Neural progenitor cell (in vitro differentiated cells): Measurements from ENCODE around the gene ARHGEF38. TPM values are rescaled to one million over a fixed set of nuclear protein-coding genes. Genes with fewer than 3 reads are reported as not detected.

ENCODE experiments used
- DNase-seq: peaks from one replicate; pipeline ENCODE4 v3.0.0-alpha.2; 2016; ENCODE audit warnings: low spot score
- H2AFZ ChIP-seq: fragments of 200-600 bp; sonication (generic); replicated peaks from 2 replicates; pipeline ENCODE4 v1.6.1; 2016; ENCODE audit warnings: antibody characterized with exemption
- H3F3A ChIP-seq: fragments of 200-600 bp; sonication (generic); 2 replicates; pipeline ENCODE4 v1.6.1; 2016; ENCODE audit warnings: antibody characterized with exemption, low read depth
- H3K27ac ChIP-seq: fragments of 200-600 bp; sonication (generic); 2 replicates; pipeline ENCODE4 v1.5.1; 2016; ENCODE audit warnings: mild to moderate bottlenecking
- H3K27me3 ChIP-seq: fragments of 200-600 bp; sonication (generic); 2 replicates; pipeline ENCODE4 v1.6.1; 2016; ENCODE audit warnings: mild to moderate bottlenecking, moderate library complexity
- H3K36me3 ChIP-seq: fragments of 200-600 bp; sonication (generic); 2 replicates; pipeline ENCODE4 v1.5.1; 2016
- H3K4me1 ChIP-seq: fragments of 200-600 bp; sonication (generic); 2 replicates; pipeline ENCODE4 v1.6.1; 2016; ENCODE audit warnings: mixed run types
- H3K4me2 ChIP-seq: fragments of 200-600 bp; sonication (generic); 2 replicates; pipeline ENCODE4 v1.6.1; 2016
- H3K4me3 ChIP-seq: fragments of 200-600 bp; sonication (generic); 2 replicates; pipeline ENCODE4 v1.5.1; 2016
- H3K79me2 ChIP-seq: fragments of 200-600 bp; sonication (generic); 2 replicates; pipeline ENCODE4 v1.6.1; 2016; ENCODE audit warnings: low read depth
- H3K9ac ChIP-seq: fragments of 200-600 bp; sonication (generic); 2 replicates; pipeline ENCODE4 v1.6.1; 2016
- H3K9me3 ChIP-seq: fragments of 200-600 bp; sonication (generic); 2 replicates; pipeline ENCODE4 v1.5.1; 2016; ENCODE audit warnings: low read depth
- H4K20me1 ChIP-seq: fragments of 200-600 bp; sonication (generic); 2 replicates; pipeline ENCODE4 v1.6.1; 2016; ENCODE audit warnings: low read depth
- H3K27ac Mint-ChIP-seq: 3 replicates; pipeline ENCODE4 v1.8.0; 2021; ENCODE audit warnings: mixed read lengths
- H3K27me3 Mint-ChIP-seq: 2 replicates; pipeline ENCODE4 v1.8.0; 2022; ENCODE audit warnings: low read depth, mild to moderate bottlenecking, inconsistent platforms, moderate library complexity, mixed read lengths; ENCODE audit not compliant: insufficient read depth
- H3K36me3 Mint-ChIP-seq: 3 replicates; pipeline ENCODE4 v1.8.0; 2021; ENCODE audit warnings: mixed read lengths
- H3K4me1 Mint-ChIP-seq: 3 replicates; pipeline ENCODE4 v1.8.0; 2021; ENCODE audit warnings: mixed read lengths
- H3K4me3 Mint-ChIP-seq: 3 replicates; pipeline ENCODE4 v1.8.0; 2021; ENCODE audit warnings: mild to moderate bottlenecking, moderate library complexity, mixed read lengths
- H3K9me3 Mint-ChIP-seq: 3 replicates; pipeline ENCODE4 v1.8.0; 2020; ENCODE audit warnings: mixed read lengths
- EZH2 ChIP-seq: fragments of 200-600 bp; sonication (generic); IDR thresholded peaks from 2 replicates; pipeline ENCODE4 v1.6.1; 2017; ENCODE audit warnings: antibody characterized with exemption, mild to moderate bottlenecking, moderate library complexity
- EZH2phosphoT487 ChIP-seq: fragments of 200-600 bp; sonication (generic); IDR thresholded peaks from 2 replicates; pipeline ENCODE4 v1.6.1; 2017; ENCODE audit warnings: antibody characterized with exemption
- total RNA-seq: library from RNA; depleted of rRNA; stranded (reverse); fragments of >200 nt; gene quantifications from 2 replicates; pipeline ENCODE4 v1.2.3, GENCODE V29; 2015; ENCODE audit warnings: low replicate concordance
- TF ChIP-seq, protein P1 (sequence below): fragments of 200-600 bp; sonication (generic); IDR thresholded peaks from 2 replicates; pipeline ENCODE4 v1.5.1; 2017; ENCODE audit warnings: antibody characterized with exemption, mild to moderate bottlenecking

The ARHGEF38 gene
- total RNA-seq, 1 donor from 2014 or later = 0.28 TPM

DNA sequence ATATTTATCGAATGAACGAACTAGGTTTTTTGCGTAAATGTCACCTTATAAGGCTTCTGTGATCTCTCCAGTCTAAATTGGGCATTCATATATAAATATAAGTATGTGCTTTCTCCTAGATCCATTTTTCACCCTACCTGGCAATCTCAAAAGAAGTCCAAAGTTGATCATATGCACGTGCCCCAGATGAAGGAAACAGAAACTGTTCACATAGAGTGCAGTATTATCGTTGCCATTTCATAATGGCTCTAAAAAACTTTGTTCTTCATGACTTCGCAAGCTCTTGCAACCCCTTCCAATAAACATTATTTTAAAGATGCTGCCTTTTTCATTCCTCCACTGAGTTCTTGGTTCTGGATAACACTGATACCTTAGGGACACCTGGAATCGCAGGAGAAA is 155.4 kb downstream of the ARHGEF38 start:
- peak overlapping the region; percentile 88 for H3K4me2 ChIP-seq
- Mint-ChIP-seq H3K4me1 (peaks cover 11% of the 10 kb centered on the region), H3K36me3 (peaks cover 6% of the 10 kb centered on the region), H3K27ac (peak overlapping the region; percentile 97), H3K27me3 (no peaks in the 10 kb centered on the region), H3K9me3 (no peaks in the 10 kb centered on the region), H3K4me3 (peak overlapping the region; percentile 94)
- peaks cover 4% of the 10 kb centered on the region for H4K20me1 ChIP-seq
- H3K9ac ChIP-seq = peak overlapping the region; percentile 65
- DNase-seq = no peak
- peaks cover 14% of the 10 kb centered on the region for H3F3A ChIP-seq
- TF ChIP-seq EZH2phosphoT487 (no peak), EZH2 (no peak)
- TF ChIP-seq, protein P1, sequence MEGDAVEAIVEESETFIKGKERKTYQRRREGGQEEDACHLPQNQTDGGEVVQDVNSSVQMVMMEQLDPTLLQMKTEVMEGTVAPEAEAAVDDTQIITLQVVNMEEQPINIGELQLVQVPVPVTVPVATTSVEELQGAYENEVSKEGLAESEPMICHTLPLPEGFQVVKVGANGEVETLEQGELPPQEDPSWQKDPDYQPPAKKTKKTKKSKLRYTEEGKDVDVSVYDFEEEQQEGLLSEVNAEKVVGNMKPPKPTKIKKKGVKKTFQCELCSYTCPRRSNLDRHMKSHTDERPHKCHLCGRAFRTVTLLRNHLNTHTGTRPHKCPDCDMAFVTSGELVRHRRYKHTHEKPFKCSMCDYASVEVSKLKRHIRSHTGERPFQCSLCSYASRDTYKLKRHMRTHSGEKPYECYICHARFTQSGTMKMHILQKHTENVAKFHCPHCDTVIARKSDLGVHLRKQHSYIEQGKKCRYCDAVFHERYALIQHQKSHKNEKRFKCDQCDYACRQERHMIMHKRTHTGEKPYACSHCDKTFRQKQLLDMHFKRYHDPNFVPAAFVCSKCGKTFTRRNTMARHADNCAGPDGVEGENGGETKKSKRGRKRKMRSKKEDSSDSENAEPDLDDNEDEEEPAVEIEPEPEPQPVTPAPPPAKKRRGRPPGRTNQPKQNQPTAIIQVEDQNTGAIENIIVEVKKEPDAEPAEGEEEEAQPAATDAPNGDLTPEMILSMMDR = no peak
- H3K4me3 ChIP-seq = peak overlapping the region; percentile 78
- H2AFZ ChIP-seq = peak overlapping the region; percentile 92
- no peaks in the 10 kb centered on the region for H3K9me3 ChIP-seq
- H3K27me3 ChIP-seq = no peaks in the 10 kb centered on the region
- peaks cover 23% of the 10 kb centered on the region for H3K4me1 ChIP-seq
- H3K27ac ChIP-seq = peak overlapping the region; percentile 66
- H3K36me3 ChIP-seq = no peaks in the 10 kb centered on the region
- H3K79me2 ChIP-seq = peaks cover 69% of the 10 kb centered on the region

DNA sequence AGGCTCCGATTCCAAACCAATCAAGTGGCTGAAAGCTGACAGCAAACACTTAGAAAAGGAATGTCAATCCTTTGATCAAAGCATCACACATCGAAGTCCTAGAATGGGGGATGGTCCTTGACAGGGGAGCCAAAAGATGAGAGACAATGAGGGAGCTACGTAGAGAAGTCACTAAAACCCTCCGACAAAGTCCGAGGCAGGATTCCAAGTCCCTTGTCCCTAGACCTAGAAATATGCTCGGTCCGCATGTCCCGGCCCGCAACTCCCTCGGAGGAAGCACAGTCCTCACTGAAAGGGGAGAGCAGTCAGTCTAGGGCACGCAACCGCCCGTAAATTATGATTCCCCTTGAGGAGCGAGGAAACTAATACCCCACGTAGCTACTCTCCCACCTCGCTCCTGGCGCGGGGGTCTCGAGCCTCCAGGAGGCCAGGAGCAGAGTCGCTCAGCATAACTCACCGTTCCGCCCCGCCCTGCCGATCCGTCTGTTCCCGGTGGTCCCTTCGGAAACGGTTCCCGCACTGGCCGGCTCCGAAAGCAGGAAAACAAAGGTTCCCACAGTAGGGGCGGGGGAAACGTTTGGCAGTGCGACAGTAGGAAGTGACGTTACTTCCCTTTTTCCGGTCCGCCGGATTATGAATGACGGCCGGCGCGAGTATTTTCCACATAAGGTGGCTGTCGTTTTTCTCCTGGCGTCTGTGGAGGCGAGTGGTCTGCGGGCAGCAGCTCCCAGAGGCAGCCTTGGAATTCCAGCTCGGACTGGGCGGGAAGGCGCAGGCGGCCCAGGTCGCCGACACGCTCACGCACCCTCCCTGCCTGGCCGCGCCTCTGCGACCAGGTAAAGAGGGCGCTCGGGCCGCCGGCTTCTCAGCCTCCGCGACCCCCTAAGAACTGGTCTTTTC is 156.0 kb downstream of the ARHGEF38 start, which contains the start of the genes GSTCD and INTS12:
Gene GSTCD (plus strand): TSS at position 604 of the 900 bp plus-strand sequence. CDS start 8,830 bp downstream, outside the sequence.
Gene INTS12 (minus strand): TSS at position 509 of the 900 bp plus-strand sequence. CDS start 8,684 bp downstream, outside the sequence.
- Mint-ChIP-seq H3K36me3 (peaks cover 6% of the 10 kb centered on the region), H3K27ac (peak within 1 kb of the TSS; percentile 97), H3K27me3 (no peaks in the 10 kb centered on the region), H3K9me3 (no peaks in the 10 kb centered on the region), H3K4me1 (peaks cover 11% of the 10 kb centered on the region), H3K4me3 (peak within 1 kb of the TSS; percentile 94)
- no peak for TF ChIP-seq EZH2phosphoT487
- peak; percentile 47 for TF ChIP-seq EZH2
- TF ChIP-seq, protein P1 = peak; percentile 3
- peaks cover 4% of the 10 kb centered on the region for H4K20me1 ChIP-seq
- peak within 1 kb of the TSS; percentile 93 for H3K4me2 ChIP-seq
- H3K9ac ChIP-seq = peak within 1 kb of the TSS; percentile 89
- peak within 1 kb of the TSS; percentile 91 for H3K27ac ChIP-seq
- peaks cover 23% of the 10 kb centered on the region for H3K4me1 ChIP-seq
- no peaks in the 10 kb centered on the region for H3K36me3 ChIP-seq
- H3K27me3 ChIP-seq = no peaks in the 10 kb centered on the region
- DNase-seq = peak; percentile 96
- H3K79me2 ChIP-seq = peaks cover 76% of the 10 kb centered on the region
- H3K9me3 ChIP-seq = no peaks in the 10 kb centered on the region
- peaks cover 14% of the 10 kb centered on the region for H3F3A ChIP-seq
- peak within 1 kb of the TSS; percentile 78 for H3K4me3 ChIP-seq
- H2AFZ ChIP-seq = peak within 1 kb of the TSS; percentile 92

DNA sequence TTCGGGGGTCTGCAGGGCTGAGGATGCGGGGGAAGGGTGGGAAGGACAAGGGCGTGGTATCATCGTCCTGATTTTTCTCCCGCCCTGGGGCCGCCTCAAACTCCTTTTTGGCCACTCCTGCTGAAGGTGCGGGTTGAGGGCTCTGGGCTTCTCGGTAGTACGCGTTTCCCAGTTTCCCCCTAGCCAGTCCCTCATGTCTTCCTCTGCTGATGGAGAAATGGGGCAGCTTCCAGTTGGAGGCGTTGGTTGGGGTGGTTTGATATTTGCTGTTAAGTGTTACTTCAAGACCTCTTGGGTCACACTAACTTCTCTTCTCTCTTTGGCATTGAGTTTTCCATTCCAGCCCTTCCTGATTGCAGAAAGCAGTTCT is 156.6 kb downstream of the ARHGEF38 start:
- Mint-ChIP-seq H3K9me3 (no peaks in the 10 kb centered on the region), H3K27me3 (no peaks in the 10 kb centered on the region), H3K27ac (peak overlapping the region; percentile 27), H3K36me3 (peaks cover 6% of the 10 kb centered on the region), H3K4me3 (peak overlapping the region; percentile 94), H3K4me1 (peaks cover 11% of the 10 kb centered on the region)
- peak overlapping the region; percentile 91 for H3K27ac ChIP-seq
- H3K4me3 ChIP-seq = peak overlapping the region; percentile 78
- H3K4me1 ChIP-seq = peaks cover 23% of the 10 kb centered on the region
- TF ChIP-seq EZH2 (no peak), EZH2phosphoT487 (no peak)
- TF ChIP-seq, protein P1 = no peak
- peak overlapping the region; percentile 89 for H3K9ac ChIP-seq
- H3K4me2 ChIP-seq = peak overlapping the region; percentile 93
- no peaks in the 10 kb centered on the region for H3K9me3 ChIP-seq
- H3K27me3 ChIP-seq = no peaks in the 10 kb centered on the region
- peak overlapping the region; percentile 91 for H2AFZ ChIP-seq
- peaks cover 14% of the 10 kb centered on the region for H3F3A ChIP-seq
- peaks cover 82% of the 10 kb centered on the region for H3K79me2 ChIP-seq
- H3K36me3 ChIP-seq = no peaks in the 10 kb centered on the region
- H4K20me1 ChIP-seq = peaks cover 4% of the 10 kb centered on the region
- DNase-seq = peak; percentile 61
